ENCODE results near the gene NMT1. TPM values are rescaled to one million over a fixed set of nuclear protein-coding genes. Genes with fewer than 3 reads are reported as not detected.

NMT1 gene
- total RNA-seq, 1 donor from 2014 or later, result 98.8 TPM

GRCh38 chr17:45092911-45093430 is 31.9 kb downstream of the NMT1 start:
- Mint-ChIP-seq H3K36me3 (peaks cover 29% of the 10 kb centered on the region), H3K27ac (peak overlapping the region; percentile 13), H3K9me3 (no peaks in the 10 kb centered on the region), H3K27me3 (no peaks in the 10 kb centered on the region), H3K4me1 (ENCODE audit: unreplicated experiment) (no peaks in the 10 kb centered on the region), H3K4me3 (no peak overlapping the region)
- no peak for TF ChIP-seq CTCF (conservative IDR thresholded peaks at IDR 0.05)
- no peak for DNase-seq (ENCODE audit: extremely low spot score, unreplicated experiment)

- Mint-ChIP-seq H3K27ac (no peak overlapping the region), H3K9me3 (no peaks in the 10 kb centered on the region), H3K4me3 (no peak overlapping the region), H3K4me1 (ENCODE audit: unreplicated experiment) (no peaks in the 10 kb centered on the region), H3K27me3 (no peaks in the 10 kb centered on the region), H3K36me3 (peaks cover 29% of the 10 kb centered on the region)
- no peak for TF ChIP-seq CTCF (conservative IDR thresholded peaks at IDR 0.05)
- DNase-seq (ENCODE audit: extremely low spot score, unreplicated experiment), result no peak
Measured at GRCh38 chr17:45093444-45094110, 32.5 kb downstream of the NMT1 start.

DNA sequence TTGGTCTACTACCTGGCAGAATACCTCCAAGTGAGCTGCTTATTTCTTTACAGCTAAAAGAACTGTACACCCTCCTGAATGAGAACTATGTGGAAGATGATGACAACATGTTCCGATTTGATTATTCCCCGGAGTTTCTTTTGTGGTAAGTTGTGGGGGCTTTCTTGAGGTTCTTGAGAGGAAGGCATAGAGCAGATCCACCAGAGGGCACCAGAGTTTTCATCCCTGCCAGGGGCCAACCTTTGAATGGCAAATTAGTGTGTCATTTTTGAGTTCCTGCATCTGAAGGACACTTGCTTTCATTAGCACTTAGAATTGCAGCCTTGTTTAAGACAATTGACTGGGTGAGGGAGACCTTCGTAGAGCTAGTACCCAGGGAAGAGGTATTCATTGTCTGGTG is 35.0 kb downstream of the NMT1 start:
- H3K9me3 Mint-ChIP-seq, result no peaks in the 10 kb centered on the region
- TF ChIP-seq CTCF (conservative IDR thresholded peaks at IDR 0.05), result peak; percentile 61
- no peak overlapping the region for H3K4me3 Mint-ChIP-seq
- H3K27ac Mint-ChIP-seq, result peak overlapping the region; percentile 25
- H3K27me3 Mint-ChIP-seq, result no peaks in the 10 kb centered on the region
- peaks cover 32% of the 10 kb centered on the region for H3K36me3 Mint-ChIP-seq
- peaks cover 6% of the 10 kb centered on the region for H3K4me1 Mint-ChIP-seq (ENCODE audit: unreplicated experiment)
- DNase-seq (ENCODE audit: extremely low spot score, unreplicated experiment), result no peak

DNA sequence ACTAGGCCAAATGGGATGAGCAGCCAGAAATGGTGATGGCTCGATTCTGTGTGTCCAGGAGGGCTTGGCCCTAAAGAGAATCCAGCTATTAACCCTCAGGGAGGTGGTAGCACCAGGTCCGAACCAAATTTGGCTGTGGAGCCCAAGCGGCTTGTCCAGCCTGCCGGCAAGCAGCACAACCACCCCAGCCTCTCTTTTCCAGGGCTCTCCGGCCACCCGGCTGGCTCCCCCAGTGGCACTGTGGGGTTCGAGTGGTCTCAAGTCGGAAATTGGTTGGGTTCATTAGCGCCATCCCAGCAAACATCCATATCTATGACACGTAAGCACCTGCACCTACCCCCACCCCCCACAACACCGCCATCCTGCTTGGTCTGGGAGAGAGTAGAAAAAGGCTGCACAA is 35.8 kb downstream of the NMT1 start:
- peaks cover 9% of the 10 kb centered on the region for H3K4me1 Mint-ChIP-seq (ENCODE audit: unreplicated experiment)
- H3K4me3 Mint-ChIP-seq, result no peak overlapping the region
- DNase-seq (ENCODE audit: extremely low spot score, unreplicated experiment), result no peak
- no peak for TF ChIP-seq CTCF (conservative IDR thresholded peaks at IDR 0.05)
- H3K9me3 Mint-ChIP-seq, result no peaks in the 10 kb centered on the region
- no peaks in the 10 kb centered on the region for H3K27me3 Mint-ChIP-seq
- no peak overlapping the region for H3K27ac Mint-ChIP-seq
- peaks cover 31% of the 10 kb centered on the region for H3K36me3 Mint-ChIP-seq

DNA sequence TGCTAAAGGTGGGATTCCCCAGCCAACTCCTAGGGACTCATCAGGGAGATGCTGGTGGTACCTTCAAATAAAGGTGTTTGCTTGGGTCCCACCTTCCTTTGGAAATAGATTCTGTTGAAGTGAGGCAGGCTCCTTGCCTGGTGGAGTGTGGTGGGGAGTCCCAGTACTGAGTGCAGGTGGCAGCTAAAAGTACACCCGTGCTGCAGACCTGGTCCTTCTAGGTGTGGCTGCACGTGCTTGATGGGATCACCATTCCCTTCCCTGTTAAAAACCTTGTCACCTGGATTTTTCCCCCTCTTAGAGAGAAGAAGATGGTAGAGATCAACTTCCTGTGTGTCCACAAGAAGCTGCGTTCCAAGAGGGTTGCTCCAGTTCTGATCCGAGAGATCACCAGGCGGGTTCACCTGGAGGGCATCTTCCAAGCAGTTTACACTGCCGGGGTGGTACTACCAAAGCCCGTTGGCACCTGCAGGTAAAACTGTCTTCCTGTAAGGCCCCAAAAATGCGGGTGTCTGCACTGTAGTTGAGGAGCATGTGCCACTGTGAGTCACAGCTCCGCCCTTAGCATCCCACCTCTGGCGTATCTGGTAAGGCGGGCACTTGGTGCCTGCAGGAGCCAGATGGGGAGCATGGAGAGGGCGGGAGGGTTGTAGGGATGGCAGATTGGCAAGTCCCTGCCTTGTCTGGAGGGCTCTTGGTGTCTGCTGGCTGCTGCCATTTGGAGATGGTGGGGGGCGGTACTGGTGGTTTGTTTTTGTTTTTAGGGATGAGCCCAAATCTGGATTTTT is 37.2 kb downstream of the NMT1 start:
- Mint-ChIP-seq H3K4me3 (no peak overlapping the region), H3K36me3 (peaks cover 33% of the 10 kb centered on the region), H3K4me1 (ENCODE audit: unreplicated experiment) (peaks cover 17% of the 10 kb centered on the region), H3K27ac (no peak overlapping the region), H3K9me3 (no peaks in the 10 kb centered on the region), H3K27me3 (no peaks in the 10 kb centered on the region)
- TF ChIP-seq CTCF (conservative IDR thresholded peaks at IDR 0.05), result no peak
- no peak for DNase-seq (ENCODE audit: extremely low spot score, unreplicated experiment)

All from type B pancreatic cell (in vitro differentiated cells).